ENCODE data around the gene MON1A. TPM values are rescaled to one million over a fixed set of nuclear protein-coding genes. Genes with fewer than 3 reads are reported as not detected.
"Not testable (repeated sequence)": the region's sequence is repeated elsewhere in the genome, so short reads cannot be mapped to it uniquely, and the experiment has no call there.

The MON1A gene
- total RNA-seq, 1 donor = 13.5 TPM

- DNase-seq (ENCODE audit: low read depth in 2 of 3, low spot score in 2 of 3) = not testable (repeated sequence)
Measured at GRCh38 chr3:49917806-49918590, 11.6 kb downstream of the MON1A start.

- DNase-seq (ENCODE audit: low read depth in 2 of 3, low spot score in 2 of 3) = no peak
Measured at GRCh38 chr3:49916686-49917085, 12.9 kb downstream of the MON1A start.

GRCh38 chr3:49914906-49915305 is 14.7 kb downstream of the MON1A start:
- DNase-seq (ENCODE audit: low read depth in 2 of 3, low spot score in 2 of 3) = no peak

GRCh38 chr3:49912881-49913281 is 16.7 kb downstream of the MON1A start:
- DNase-seq (ENCODE audit: low read depth in 2 of 3, low spot score in 2 of 3) = no peak

GRCh38 chr3:49911611-49912010 is 18.0 kb downstream of the MON1A start:
- DNase-seq (ENCODE audit: low read depth in 2 of 3, low spot score in 2 of 3) = no peak

GRCh38 chr3:49911124-49911420 is 18.5 kb downstream of the MON1A start:
- no peak for DNase-seq (ENCODE audit: low read depth in 2 of 3, low spot score in 2 of 3)

- no peak for DNase-seq (ENCODE audit: low read depth in 2 of 3, low spot score in 2 of 3)
Measured at GRCh38 chr3:49910409-49911123, 19.0 kb downstream of the MON1A start.

GRCh38 chr3:49908373-49909199 is 21.0 kb downstream of the MON1A start:
- no peak for DNase-seq (ENCODE audit: low read depth in 2 of 3, low spot score in 2 of 3)

GRCh38 chr3:49906073-49906743 is 23.4 kb downstream of the MON1A start:
- DNase-seq (ENCODE audit: low read depth in 2 of 3, low spot score in 2 of 3) = peak in 2 of 3 donors; percentile 62 to 78

GRCh38 chr3:49904448-49904847 is 25.2 kb downstream of the MON1A start:
- DNase-seq (ENCODE audit: low read depth in 2 of 3, low spot score in 2 of 3) = not testable (repeated sequence)

GRCh38 chr3:49903451-49904424 is 25.9 kb downstream of the MON1A start, which contains the start of gene MST1R:
Gene MST1R, minus strand, starts transcription at chr3:49903873. Its CDS starts 264 bp downstream, at chr3:49903609.
- peak; percentile 61 to 72 (median 68) for DNase-seq (ENCODE audit: low read depth in 2 of 3, low spot score in 2 of 3)

GRCh38 chr3:49902511-49903345 is 26.9 kb downstream of the MON1A start:
- no peak for DNase-seq (ENCODE audit: low read depth in 2 of 3, low spot score in 2 of 3)

- DNase-seq (ENCODE audit: low read depth in 2 of 3, low spot score in 2 of 3) = peak in 1 of 3 donors; percentile 22
Measured at GRCh38 chr3:49901366-49902339, 28.0 kb downstream of the MON1A start.

- no peak for DNase-seq (ENCODE audit: low read depth in 2 of 3, low spot score in 2 of 3)
Measured at GRCh38 chr3:49900491-49901153, 29.0 kb downstream of the MON1A start.

GRCh38 chr3:49899815-49900214 is 29.8 kb downstream of the MON1A start:
- peak in 2 of 3 donors; percentile 18 to 65 for DNase-seq (ENCODE audit: low read depth in 2 of 3, low spot score in 2 of 3)

- DNase-seq (ENCODE audit: low read depth in 2 of 3, low spot score in 2 of 3) = no peak
Measured at GRCh38 chr3:49898991-49899390, 30.6 kb downstream of the MON1A start.

GRCh38 chr3:49896345-49896744 is 33.3 kb downstream of the MON1A start:
- DNase-seq (ENCODE audit: low read depth in 2 of 3, low spot score in 2 of 3) = no peak
